HCT116 (cell line): ENCODE measurements around the gene REXO4. TPM values are rescaled to one million over a fixed set of nuclear protein-coding genes. Genes with fewer than 3 reads are reported as not detected.

Experiments
- ATAC-seq: fragments of 200-7000 bp; cut with Tn5 transposase; 2 replicates; pipeline ENCODE4 v1.9.1; 2020; ENCODE audit warnings: mild to moderate bottlenecking, moderate library complexity
- BruUV-seq: library from RNA; stranded (reverse); fragments of 400-500 nt; replicated peaks from 2 replicates; lab custom pipeline; 2021; lab: Mats Ljungman, UMichigan
- CTCF ChIA-PET: fragments of 300-600 bp; sonication (Branson Sonifier 250); formaldehyde crosslinking; loops from one replicate; lab custom pipeline; 2021; ENCODE audit warnings: antibody characterized with exemption; lab: Charles Lee
- POLR2A ChIA-PET: fragments of 300-600, 350-600 bp; sonication (Branson Sonifier 250); formaldehyde crosslinking; loops from one replicate; lab custom pipeline; 2021; ENCODE audit warnings: antibody characterized with exemption; lab: Charles Lee
- RAD21 ChIA-PET, 2 experiments: fragments of 300-600 bp; sonication (Branson Sonifier 250); formaldehyde crosslinking; loops; one replicate each; lab custom pipeline; 2023; ENCODE audit warnings: low total read pairs in 2 of 2; ENCODE audit not compliant: uncharacterized antibody in 2 of 2, unreplicated experiment in 2 of 2, low non-redundant PET in 1 of 2; lab: Charles Lee
- DNase-seq: peaks from one replicate; pipeline ENCODE4 v3.0.0-alpha.2; 2010; ENCODE audit warnings: low read depth, low spot score
- H2AFZ ChIP-seq: fragments of 200-600 bp; shearing (Covaris generic), sonication (generic); 2 replicates; pipeline ENCODE4 v1.6.1; 2017; ENCODE audit warnings: low read depth, mixed run types, mixed read lengths, antibody characterized with exemption, low read length; ENCODE audit not compliant: poor library complexity, severe bottlenecking
- H3K27ac ChIP-seq: 2 replicates; pipeline ENCODE4 v1.5.1; 2012; ENCODE audit warnings: low read depth, low read length
- H3K27me3 ChIP-seq: fragments of 200-600 bp; sonication (generic); 2 replicates; pipeline ENCODE4 v1.6.1; 2016; ENCODE audit warnings: mixed run types, low read length, mixed read lengths; ENCODE audit not compliant: insufficient read depth
- H3K36me3 ChIP-seq, 2 experiments: fragments of 200-500 bp in 1 of 2; fragments of 200-600 bp in 1 of 2; sonication (Bioruptor generic) in 1 of 2; sonication (generic) in 1 of 2; 2 replicates each; pipeline versions ENCODE4 v1.5.1 to v1.6.1; 2014 to 2016; ENCODE audit warnings: low read length in 2 of 2, inconsistent platforms in 1 of 2, mixed read lengths in 1 of 2, mixed run types in 1 of 2; ENCODE audit not compliant: insufficient read depth in 2 of 2, control insufficient read depth in 1 of 2
- H3K4me1 ChIP-seq, 2 experiments: fragments of 200-600 bp in 1 of 2; sonication (generic) in 1 of 2; 2 replicates each; pipeline versions ENCODE4 v1.5.1 to v1.6.1; 2012 to 2017; ENCODE audit warnings: low read length in 2 of 2, inconsistent platforms in 1 of 2, mild to moderate bottlenecking in 1 of 2, mixed read lengths in 1 of 2, mixed run types in 1 of 2, moderate library complexity in 1 of 2; ENCODE audit not compliant: insufficient read depth in 2 of 2, control insufficient read depth in 1 of 2
- H3K4me2 ChIP-seq: fragments of 200-600 bp; sonication (generic); 2 replicates; pipeline ENCODE4 v1.6.1; 2017; ENCODE audit warnings: mixed run types, low read length, mixed read lengths
- H3K4me3 ChIP-seq, 2 experiments: fragments of 200-600 bp in 1 of 2; sonication (generic) in 1 of 2; replicated peaks in 1 of 2; 2 replicates each; pipeline ENCODE4 v1.5.1; 2011 to 2016; ENCODE audit warnings: low read length in 2 of 2, control low read depth in 1 of 2, low read depth in 1 of 2, mild to moderate bottlenecking in 1 of 2, mixed read lengths in 1 of 2, mixed run types in 1 of 2
- H3K79me2 ChIP-seq: fragments of 200-600 bp; sonication (generic); 2 replicates; pipeline ENCODE4 v1.6.1; 2017; ENCODE audit warnings: mild to moderate bottlenecking, mixed run types, low read length, moderate library complexity, mixed read lengths; ENCODE audit not compliant: insufficient read depth
- H3K9ac ChIP-seq: fragments of 200-600 bp; sonication (generic); 2 replicates; pipeline ENCODE4 v1.6.1; 2016; ENCODE audit warnings: low read length, mixed read lengths
- H3K9me2 ChIP-seq: fragments of 200-600 bp; sonication (generic), shearing (Covaris generic); 2 replicates; pipeline ENCODE4 v1.6.1; 2017; ENCODE audit warnings: mixed run types, mild to moderate bottlenecking, moderate library complexity; ENCODE audit not compliant: insufficient read depth
- H3K9me3 ChIP-seq, 2 experiments: fragments of 200-500 bp in 1 of 2; fragments of 200-600 bp in 1 of 2; sonication (Bioruptor generic) in 1 of 2; sonication (generic) in 1 of 2; 2 replicates each; pipeline ENCODE4 v1.6.1; 2014 to 2017; ENCODE audit warnings: low read length in 2 of 2, mixed read lengths in 2 of 2, inconsistent platforms in 1 of 2, low read depth in 1 of 2, mild to moderate bottlenecking in 1 of 2, mixed run types in 1 of 2, moderate library complexity in 1 of 2; ENCODE audit not compliant: control insufficient read depth in 1 of 2, insufficient read depth in 1 of 2
- H4K20me1 ChIP-seq: fragments of 200-600 bp; sonication (generic), shearing (Covaris generic); 2 replicates; pipeline ENCODE4 v1.6.1; 2017; ENCODE audit warnings: mixed run types, mild to moderate bottlenecking, moderate library complexity; ENCODE audit not compliant: insufficient read depth
- CEBPB ChIP-seq: IDR thresholded peaks from 2 replicates; pipeline ENCODE4 v1.6.1; 2012; ENCODE audit warnings: low read depth
- CTCF ChIP-seq, 3 experiments: fragments of 200-600 bp in 1 of 3; sonication (generic) in 1 of 3; IDR thresholded peaks in 2 of 3; conservative IDR thresholded peaks in 1 of 3; 2 replicates each; pipeline ENCODE4 v1.5.1; 2012 to 2017; ENCODE audit warnings: low read depth in 2 of 3, low read length in 2 of 3, antibody characterized with exemption in 1 of 3, borderline replicate concordance in 1 of 3, control low read depth in 1 of 3, mild to moderate bottlenecking in 1 of 3, mixed read lengths in 1 of 3, mixed run types in 1 of 3, moderate library complexity in 1 of 3; ENCODE audit not compliant: insufficient read depth in 1 of 3
- EGR1 ChIP-seq: IDR thresholded peaks from 2 replicates; pipeline ENCODE4 v1.6.1; 2012; ENCODE audit warnings: low read depth
- JUND ChIP-seq: IDR thresholded peaks from 2 replicates; pipeline ENCODE4 v1.6.1; 2012
- POLR2A ChIP-seq: IDR thresholded peaks from 2 replicates; pipeline ENCODE4 v1.7.0; 2011; ENCODE audit warnings: borderline replicate concordance; ENCODE audit not compliant: insufficient read depth, insufficient read length; ENCODE audit errors: extremely low read depth
- REST ChIP-seq: IDR thresholded peaks from 2 replicates; pipeline ENCODE4 v1.6.1; 2012; ENCODE audit warnings: low read depth
- SIN3A ChIP-seq: IDR thresholded peaks from 2 replicates; pipeline ENCODE4 v1.6.1; 2012; ENCODE audit warnings: low read depth
- SP1 ChIP-seq: IDR thresholded peaks from 2 replicates; pipeline ENCODE4 v1.6.1; 2012; ENCODE audit warnings: low read depth
- SRF ChIP-seq: IDR thresholded peaks from 2 replicates; pipeline ENCODE4 v1.6.1; 2012; ENCODE audit warnings: low read depth
- TCF7L2 ChIP-seq: IDR thresholded peaks from 2 replicates; pipeline ENCODE4 v1.7.0; 2011; ENCODE audit warnings: borderline replicate concordance, inconsistent platforms; ENCODE audit not compliant: insufficient read depth, insufficient read length; ENCODE audit errors: extremely low read depth
- intact Hi-C: fragments of 100-400 bp; cut with micrococcal nuclease; formaldehyde crosslinking; loops from 2 replicates; pipeline ENCODE4 v1.10.0; 2022
- total RNA-seq: library from RNA; stranded (reverse); gene quantifications from one replicate; pipeline ENCODE4 v1.2.1, GENCODE V29; 2021; ENCODE audit not compliant: unreplicated experiment

The REXO4 gene
- total RNA-seq, 1 experiment from 2014 or later, result 24.6 TPM

- POLR2A ChIA-PET, result no interaction called here
- no peak for ATAC-seq
- BruUV-seq, result no TSS peak
These were observed 48.2 kb upstream of the REXO4 start for GRCh38 chr9:133465984-133466383.

More at GRCh38 chr9:133465984-133466383, 48.2 kb upstream of the REXO4 start:
- Histone ChIP-seq H3K36me3 (no peaks in the 10 kb centered on the region), H3K4me2 (no peak overlapping the region), H3K9me3 (no peaks in the 10 kb centered on the region), H3K27ac (no peak overlapping the region), H3K9ac (no peak overlapping the region), H3K4me1 (peaks cover under 1 to 2% of the 10 kb centered on the region in 2 experiments; a peak in 2 of 4 replicates), H3K4me3 (no peak overlapping the region)
- no peak for DNase-seq
- TF ChIP-seq SIN3A, result no peak
- no peak for TF ChIP-seq EGR1
- TF ChIP-seq TCF7L2, result no peak
- TF ChIP-seq SRF, result no peak
- no peak for TF ChIP-seq POLR2A
- no peak for TF ChIP-seq REST
- no peak for TF ChIP-seq CTCF (IDR thresholded peaks at IDR 0.05 in 2 of 3, conservative IDR thresholded peaks at IDR 0.05 in 1 of 3; ENCODE audit: borderline replicate concordance in 1 of 3, insufficient read depth in 1 of 3, low read depth in 2 of 3, low read length in 2 of 3)
- no peak for TF ChIP-seq JUND
- no peak for TF ChIP-seq CEBPB
- no peak for TF ChIP-seq SP1
- TF ChIP-seq, all 23 proteins: peak for 0
- Histone ChIP-seq H2AFZ (no peak overlapping the region), H3K9me2 (no peaks in the 10 kb centered on the region), H3K27me3 (no peaks in the 10 kb centered on the region), H3K79me2 (no peaks in the 10 kb centered on the region), H4K20me1 (no peaks in the 10 kb centered on the region)
- intact Hi-C loops, result no loop called here
- ChIA-PET RAD21 (no interaction called here), CTCF (no interaction called here)
